GM08714 (cell line): Measurements from ENCODE around the gene CDON.

Experiments used
- H3K4me3 ChIP-seq: fragments of 200-500 bp; sonication (Bioruptor generic); 2 replicates; pipeline ENCODE4 v1.5.1; 2014; ENCODE audit warnings: mild to moderate bottlenecking, low read length, inconsistent platforms
- ZNF274 ChIP-seq: IDR thresholded peaks from 2 replicates; pipeline ENCODE4 v1.6.1; 2012; ENCODE audit warnings: mild to moderate bottlenecking, low read depth, low read length

Gene CDON

DNA sequence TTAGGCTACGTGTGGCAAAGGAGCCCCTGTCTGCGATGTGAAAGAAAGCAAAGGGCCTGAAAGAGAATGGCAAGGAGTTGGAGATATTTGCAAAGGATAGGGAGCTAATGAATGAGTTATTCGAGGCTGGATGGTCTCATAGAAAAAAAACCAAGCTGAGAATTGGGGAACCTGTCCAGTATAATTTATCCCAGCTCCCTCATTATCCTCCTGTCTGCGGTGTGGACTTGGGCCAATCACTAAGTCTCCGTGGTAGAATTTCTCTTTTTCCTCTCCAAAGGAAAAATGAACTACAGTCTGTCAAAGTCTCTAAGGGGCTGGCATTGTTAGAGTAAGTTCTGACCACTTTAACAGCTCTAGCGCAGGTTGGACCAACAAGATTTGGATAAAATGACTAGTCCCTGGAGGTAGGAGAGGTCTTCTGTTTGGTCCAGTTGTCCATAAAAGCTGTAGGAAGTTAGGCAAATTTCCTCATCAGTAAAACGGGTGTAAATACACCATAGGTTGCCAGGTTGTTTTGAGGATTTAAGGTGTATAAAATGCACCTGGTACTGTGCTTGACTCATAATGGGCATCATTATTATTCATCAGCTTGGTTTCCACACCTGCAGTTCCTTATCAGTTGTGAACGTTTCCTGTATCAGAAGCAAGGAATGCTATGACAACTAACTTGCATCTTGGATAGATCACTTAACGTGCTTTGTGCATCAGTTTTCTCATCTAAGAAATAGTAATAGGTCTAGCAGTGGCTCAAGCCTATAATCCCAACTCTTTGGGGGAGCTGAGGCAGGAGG is 10.3 kb upstream of the CDON start:
- H3K4me3 ChIP-seq = no peak overlapping the region
- no peak for TF ChIP-seq ZNF274

DNA sequence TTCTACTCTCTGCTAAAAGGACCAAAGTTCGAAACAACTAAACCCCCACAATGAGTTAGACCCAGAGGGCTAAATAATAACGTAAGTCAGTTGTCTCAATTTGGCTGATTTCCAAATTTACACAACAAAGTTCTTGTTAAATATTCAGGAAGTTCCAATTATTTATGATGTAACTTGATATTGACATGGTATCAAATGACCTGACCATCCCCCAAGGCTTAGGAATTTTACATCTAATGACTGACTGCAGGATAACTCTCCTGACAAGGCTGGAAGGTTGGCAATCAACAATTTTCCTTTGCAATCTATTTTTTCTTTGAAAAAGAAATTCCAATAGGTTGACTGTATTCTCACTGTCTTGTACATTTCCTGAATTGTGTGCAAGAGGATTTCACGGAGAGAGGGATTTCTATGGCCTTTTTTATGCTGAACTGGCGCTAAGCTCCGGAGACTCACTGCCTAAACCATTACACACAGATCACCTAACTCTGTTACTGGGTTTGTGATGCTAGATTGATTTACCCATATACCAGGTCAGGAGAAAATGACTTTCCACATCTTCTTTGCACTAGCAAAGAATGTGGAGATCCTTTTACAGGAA is 9.6 kb upstream of the CDON start:
- H3K4me3 ChIP-seq = no peak overlapping the region
- no peak for TF ChIP-seq ZNF274

DNA sequence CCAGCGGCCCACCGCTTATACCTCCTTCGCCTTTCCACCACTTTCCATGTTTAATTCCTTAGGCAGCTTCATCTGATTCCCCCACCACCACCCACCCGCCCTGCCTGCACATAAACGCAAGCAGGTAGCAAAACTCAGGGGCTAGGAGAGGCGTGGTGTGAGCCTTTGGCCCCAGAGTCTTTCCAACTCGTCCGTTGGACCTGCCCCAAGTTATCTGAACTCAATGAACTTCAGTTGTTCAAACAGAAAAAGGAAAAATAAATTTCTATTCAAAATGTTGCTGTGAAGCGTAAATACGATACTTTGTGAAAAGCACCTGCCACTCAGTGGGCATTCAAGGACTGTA is 814 bp upstream of the CDON start:
- no peak for TF ChIP-seq ZNF274
- no peak overlapping the region for H3K4me3 ChIP-seq

DNA sequence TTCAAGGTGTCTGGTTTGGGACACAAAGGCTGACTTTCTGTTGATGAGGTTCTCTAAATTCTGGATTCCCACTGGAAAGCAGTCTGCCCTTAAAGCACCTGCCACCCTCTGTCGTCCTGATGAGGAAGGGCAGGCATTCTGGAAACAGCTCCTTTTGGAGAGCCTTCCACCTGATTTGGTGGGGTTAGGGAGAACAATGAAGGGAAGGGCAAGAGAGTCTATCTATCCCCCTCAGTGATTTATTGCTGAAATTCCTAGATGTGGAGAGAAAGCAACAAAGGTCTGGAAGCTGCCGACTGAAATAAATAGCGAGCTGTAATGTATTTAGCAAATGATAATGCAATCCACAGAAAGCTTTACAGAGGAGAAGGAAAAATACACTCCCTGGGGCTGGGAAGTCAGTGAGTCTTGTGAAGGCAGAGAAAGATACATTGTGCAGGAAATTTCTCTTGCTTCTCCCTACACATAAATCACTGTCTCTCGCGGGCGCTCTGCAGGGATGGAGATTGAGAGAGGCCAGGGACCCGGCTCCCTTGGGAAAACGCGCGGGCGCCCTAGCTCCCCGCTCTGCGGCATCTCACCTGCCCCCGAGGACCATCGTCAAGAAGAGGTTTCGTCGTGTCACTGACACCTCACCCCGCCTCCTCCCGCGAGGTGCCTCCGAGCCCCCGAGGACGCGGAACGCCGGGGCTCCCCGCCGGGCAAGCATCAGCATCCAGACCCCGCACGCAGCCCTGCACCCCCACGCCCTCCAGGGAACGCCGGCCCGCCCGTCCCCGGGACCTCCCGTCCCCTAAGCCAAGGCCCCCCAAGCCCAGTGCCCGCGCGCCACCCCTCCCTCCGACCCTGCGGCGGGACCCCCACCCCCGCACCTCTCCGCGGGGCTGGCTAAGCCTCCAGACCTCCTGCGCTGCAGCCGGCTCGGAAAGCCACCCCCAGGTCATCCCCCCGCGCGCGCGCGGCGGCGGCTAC is 673 bp downstream of the CDON start:
- no peak for TF ChIP-seq ZNF274
- peak overlapping the region; percentile 62 for H3K4me3 ChIP-seq

DNA sequence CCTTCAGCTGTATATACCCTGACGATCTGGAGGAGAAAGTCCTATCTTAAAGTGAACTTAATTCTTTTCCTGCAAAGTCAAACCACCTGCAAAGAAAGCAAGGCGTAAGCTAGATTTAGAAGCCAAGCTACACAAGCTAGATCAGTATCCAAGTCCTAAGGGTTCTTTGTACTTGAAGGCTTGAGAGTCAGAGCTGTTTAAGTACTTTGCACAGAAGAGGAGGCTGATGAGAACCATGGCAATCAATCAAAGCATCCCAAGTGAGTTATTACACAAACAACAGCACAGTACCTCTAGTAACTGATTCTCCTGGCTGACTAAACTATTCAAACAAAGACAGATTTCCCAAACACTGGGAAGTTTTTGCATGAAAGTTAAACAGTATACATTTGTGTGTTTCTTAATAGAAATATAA is 1.9 kb downstream of the CDON start:
- no peak for TF ChIP-seq ZNF274
- no peak overlapping the region for H3K4me3 ChIP-seq

DNA sequence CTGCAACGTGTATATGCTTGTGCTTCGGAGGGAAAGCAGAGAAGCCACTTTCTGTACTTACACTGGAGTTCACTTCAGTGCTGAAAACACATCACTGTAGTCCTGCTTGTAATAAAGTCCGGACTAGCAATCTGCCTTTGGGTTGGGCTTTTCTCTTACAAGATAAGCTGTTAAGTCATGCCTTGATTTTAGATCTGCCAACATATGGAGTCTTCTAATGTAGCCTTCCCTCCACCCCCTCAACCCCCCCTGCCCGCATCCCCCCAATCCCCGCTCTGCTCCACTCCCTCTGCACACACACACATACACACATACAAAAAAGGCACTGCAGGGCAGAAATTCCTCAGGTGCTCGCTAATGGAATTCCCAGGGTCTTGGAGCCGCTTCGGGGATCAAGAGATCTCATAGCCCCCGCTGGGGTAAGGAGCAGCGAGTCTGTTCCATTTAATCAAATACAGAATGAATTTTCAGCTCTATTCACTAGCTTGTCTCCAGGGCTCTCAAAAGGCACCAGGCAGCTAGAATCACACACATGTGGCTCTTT is 3.4 kb downstream of the CDON start:
- no peak for TF ChIP-seq ZNF274
- H3K4me3 ChIP-seq = no peak overlapping the region

DNA sequence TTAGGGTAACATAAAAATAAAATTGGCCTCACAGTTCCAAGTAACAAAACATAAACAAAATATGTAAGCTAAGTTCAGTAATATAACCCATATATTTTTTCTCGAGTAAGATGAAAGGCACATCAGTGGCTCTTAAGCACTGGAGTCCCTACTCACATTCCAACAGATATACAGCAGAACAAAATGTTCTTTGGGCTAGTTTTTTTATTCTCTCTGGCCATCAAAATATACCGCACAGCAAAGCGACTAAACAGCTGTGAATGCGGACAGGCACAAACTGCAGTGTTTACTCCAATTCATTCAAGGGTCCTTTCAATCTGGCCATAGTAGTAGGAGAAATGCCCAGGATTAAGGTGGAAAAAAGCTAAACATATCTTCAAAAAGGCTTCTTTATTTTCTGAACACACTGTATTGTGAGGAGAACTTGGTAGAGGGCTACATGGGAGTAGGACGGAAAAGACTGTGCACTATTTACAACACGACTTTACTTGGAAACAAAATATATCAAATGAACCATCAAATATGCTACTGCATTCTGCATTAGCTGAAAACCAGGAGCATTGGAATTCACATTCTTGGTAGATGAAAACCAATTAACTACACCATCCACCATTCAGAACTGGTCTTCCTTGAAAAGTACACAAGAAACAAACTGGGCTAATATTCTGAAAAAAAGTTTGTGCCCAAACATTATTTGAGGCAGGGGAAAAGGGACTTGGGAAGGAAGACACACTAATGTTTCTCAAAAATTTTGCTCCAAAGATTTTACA is 4.4 kb downstream of the CDON start:
- no peak for TF ChIP-seq ZNF274
- no peak overlapping the region for H3K4me3 ChIP-seq

DNA sequence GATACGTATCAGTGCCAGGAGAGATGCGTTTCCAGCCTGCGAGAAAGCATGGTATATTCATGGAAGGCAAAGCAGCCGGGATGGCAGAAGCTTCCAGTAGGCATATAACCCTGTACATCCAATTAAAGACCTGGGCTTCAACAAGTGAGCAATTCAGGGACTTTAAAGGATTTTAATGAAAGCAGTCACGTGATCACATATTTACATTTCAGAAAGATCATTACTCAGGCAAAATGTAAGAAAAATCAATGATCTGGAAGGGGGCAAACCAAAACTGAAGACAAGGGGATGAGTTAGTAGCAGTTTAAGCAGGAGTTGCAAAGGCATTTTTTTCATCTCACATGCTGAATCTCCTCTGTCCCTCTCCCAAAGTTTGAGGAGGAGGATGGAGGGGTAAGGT is 7.8 kb downstream of the CDON start:
- no peak for TF ChIP-seq ZNF274
- no peak overlapping the region for H3K4me3 ChIP-seq

DNA sequence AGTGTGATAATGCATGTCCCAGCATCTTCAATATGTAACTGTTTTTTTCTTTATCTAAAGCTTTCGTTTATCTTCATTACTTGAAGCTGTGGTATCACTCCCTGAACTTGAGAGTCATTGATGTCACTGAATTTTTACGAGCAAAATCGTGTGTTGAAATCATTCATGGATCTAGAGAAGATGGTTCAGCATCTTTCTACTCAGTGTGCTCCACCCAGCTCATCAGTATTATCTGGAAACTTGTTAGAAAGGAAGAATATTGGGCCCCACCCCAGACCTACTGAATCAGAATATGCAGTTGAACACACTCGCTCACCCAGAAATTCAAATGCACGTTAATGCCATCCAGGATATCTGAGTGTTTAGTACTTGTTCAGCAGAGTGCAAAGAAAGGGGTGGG is 8.3 kb downstream of the CDON start:
- H3K4me3 ChIP-seq = no peak overlapping the region
- TF ChIP-seq ZNF274 = no peak

DNA sequence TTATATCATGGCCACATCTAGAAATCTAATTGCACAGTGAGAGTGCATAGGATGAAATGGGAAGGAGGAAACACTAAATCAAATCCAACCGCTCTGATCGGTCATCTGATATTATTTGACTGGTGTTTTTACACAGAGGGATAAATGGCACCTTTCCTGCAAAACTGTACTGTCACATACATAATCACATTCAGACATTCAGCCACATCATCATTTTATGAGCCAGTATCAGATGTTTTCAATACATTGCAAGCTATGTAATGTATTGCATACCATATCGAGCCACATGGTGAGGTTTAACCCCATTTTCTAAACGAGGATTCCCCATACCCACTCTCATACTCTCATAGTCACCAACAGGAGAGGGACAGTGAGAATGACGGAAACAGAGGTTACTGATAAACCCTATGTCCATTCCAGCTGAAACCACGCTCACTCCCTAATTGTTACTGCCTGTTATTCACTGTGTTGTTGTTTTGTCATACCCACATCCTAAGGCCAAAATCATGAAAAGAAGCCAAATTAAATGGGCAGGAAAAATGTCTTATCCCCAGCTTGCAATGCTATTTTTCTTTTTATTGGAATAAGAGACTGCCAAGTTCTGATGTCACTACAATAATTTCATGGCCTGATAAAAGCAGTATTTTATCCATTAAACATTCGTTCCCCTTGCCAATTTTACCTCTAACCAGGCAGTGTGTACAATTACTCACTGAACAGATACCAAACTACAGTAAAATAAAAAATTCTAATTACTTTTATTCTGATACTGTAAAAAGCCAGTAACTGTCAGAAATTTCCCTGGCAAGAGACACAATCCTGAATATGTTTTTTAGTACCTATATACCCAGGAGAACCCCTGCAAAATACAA is 9.0 kb downstream of the CDON start:
- no peak overlapping the region for H3K4me3 ChIP-seq
- TF ChIP-seq ZNF274 = no peak

DNA sequence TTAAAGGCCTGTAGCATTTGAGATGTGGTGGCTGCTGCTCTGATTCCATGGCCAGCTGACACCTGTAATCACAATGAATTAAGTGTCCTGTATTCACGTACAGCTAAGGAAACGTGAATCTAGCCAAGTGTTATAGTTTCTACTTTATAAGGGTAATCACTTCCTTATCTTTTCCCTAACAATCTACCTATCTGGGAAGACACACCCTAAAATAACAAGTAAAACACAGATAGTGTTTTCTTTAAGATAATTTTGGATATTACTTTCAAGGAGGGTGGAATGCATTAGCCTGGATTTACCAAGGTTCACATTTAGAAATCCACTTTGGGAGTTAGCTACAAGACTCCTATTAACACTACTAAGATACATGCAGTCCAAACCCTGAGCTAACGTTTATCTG is 11.5 kb downstream of the CDON start:
- no peak overlapping the region for H3K4me3 ChIP-seq
- no peak for TF ChIP-seq ZNF274

DNA sequence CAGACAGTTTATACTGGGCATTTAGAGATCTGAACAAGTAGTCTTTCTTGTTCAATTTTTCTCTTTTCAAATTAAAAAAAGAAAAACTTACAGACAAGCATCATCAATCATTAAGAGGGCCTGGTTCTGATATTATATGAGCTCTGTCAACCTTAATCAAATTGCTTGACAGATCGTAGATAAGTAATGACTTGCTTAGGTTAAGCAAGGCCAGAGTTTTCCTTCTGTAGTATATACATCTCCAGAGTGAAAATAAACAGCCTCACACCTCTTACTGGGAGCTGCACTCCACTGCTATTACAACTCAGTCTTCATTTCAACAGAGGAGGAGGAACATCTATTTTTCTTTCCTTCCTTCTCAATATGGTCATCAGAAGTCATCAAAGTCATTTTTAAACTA is 13.5 kb downstream of the CDON start:
- no peak overlapping the region for H3K4me3 ChIP-seq
- no peak for TF ChIP-seq ZNF274

DNA sequence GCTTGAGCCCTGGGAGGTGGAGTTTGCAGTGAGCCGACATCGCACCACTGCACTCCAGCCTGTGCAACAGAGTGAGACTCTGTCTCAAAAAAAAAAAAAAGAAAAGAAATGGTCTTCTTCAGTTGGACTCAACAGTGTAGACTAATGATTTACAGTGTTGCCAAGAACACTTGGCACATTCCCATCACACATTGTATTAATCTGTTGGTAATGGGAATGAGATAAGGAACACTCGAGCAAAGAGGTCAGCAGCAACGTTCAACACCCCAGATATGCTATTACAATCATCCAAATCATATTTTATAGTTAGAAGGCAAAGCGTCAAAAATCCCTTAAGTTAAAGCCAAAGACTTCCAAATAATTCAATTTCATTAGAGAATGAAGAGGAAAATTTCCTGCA is 14.5 kb downstream of the CDON start:
- TF ChIP-seq ZNF274 = no peak
- H3K4me3 ChIP-seq = no peak overlapping the region
